T-helper 9 cell (primary cell): ENCODE measurements around the gene TIMM21.

Source experiments
- DNase-seq: peaks from one replicate; pipeline ENCODE4 v3.0.0-alpha.2; 2020

TIMM21 gene

GRCh38 chr18:74196220-74197119, 48.1 kb downstream of the TIMM21 start:
- peak; percentile 8 for DNase-seq

- DNase-seq: no peak
Measured at GRCh38 chr18:74197705-74198341, 49.5 kb downstream of the TIMM21 start.

GRCh38 chr18:74198453-74198852, 50.1 kb downstream of the TIMM21 start:
- no peak for DNase-seq

- no peak for DNase-seq
Measured at GRCh38 chr18:74200780-74201179, 52.5 kb downstream of the TIMM21 start.

GRCh38 chr18:74203811-74204210, 55.5 kb downstream of the TIMM21 start:
- DNase-seq: no peak

- DNase-seq: no peak
Measured at GRCh38 chr18:74204526-74205152, 56.3 kb downstream of the TIMM21 start.
